Activated T-helper 1 cell treated with anti-CD3 and anti-CD28 coated beads, Interleukin-12 subunit alpha, Interleukin-12 subunit beta, Interleukin-2, Interleukin-4 antibody, amounts not matched to agents 30 ng/mL and 10 ng/mL and 1 ng/mL, durations not matched to agents 14 hours and 24 hours and 36 hours (primary cell): Measurements from ENCODE around the gene MLLT10. TPM values are rescaled to one million over a fixed set of nuclear protein-coding genes. Genes with fewer than 3 reads are reported as not detected.

ENCODE experiments used
- DNase-seq: peaks from one replicate; pipeline ENCODE4 v3.0.0; 2021; ENCODE audit warnings: low spot score
- H3K27ac Mint-ChIP-seq: one replicate; pipeline ENCODE4 v1.8.0; 2021; ENCODE audit warnings: mild to moderate bottlenecking, mixed read lengths
- H3K27me3 Mint-ChIP-seq: one replicate; pipeline ENCODE4 v1.8.0; 2022; ENCODE audit warnings: mild to moderate bottlenecking, moderate library complexity, mixed read lengths; ENCODE audit not compliant: insufficient read depth
- H3K36me3 Mint-ChIP-seq: one replicate; pipeline ENCODE4 v1.8.0; 2021; ENCODE audit warnings: low read depth, mixed read lengths
- H3K4me1 Mint-ChIP-seq: one replicate; pipeline ENCODE4 v1.8.0; 2021; ENCODE audit warnings: low read depth, mixed read lengths
- H3K4me3 Mint-ChIP-seq: one replicate; pipeline ENCODE4 v1.8.0; 2021; ENCODE audit warnings: mild to moderate bottlenecking, moderate library complexity, mixed read lengths
- H3K9me3 Mint-ChIP-seq: one replicate; pipeline ENCODE4 v1.8.0; 2021; ENCODE audit warnings: mixed read lengths
- intact Hi-C: fragments of 100-400 bp; cut with micrococcal nuclease; formaldehyde crosslinking; loops from one replicate; pipeline ENCODE4 v1.15.1; 2024
- total RNA-seq: library from RNA; stranded (reverse); gene quantifications from 2 replicates; pipeline ENCODE4 v1.2.3, GENCODE V29; 2022

The MLLT10 gene
- total RNA-seq, 1 donor from 2014 or later, result 43.1 TPM

GRCh38 chr10:21506351-21506750 lies 27.7 kb upstream of the MLLT10 start:
- intact Hi-C loops, result no loop called here
- H3K27ac Mint-ChIP-seq, result no peak overlapping the region
- H3K36me3 Mint-ChIP-seq, result no peaks in the 10 kb centered on the region
- DNase-seq, result no peak
- H3K27me3 Mint-ChIP-seq, result peaks cover 59% of the 10 kb centered on the region
- H3K9me3 Mint-ChIP-seq, result no peaks in the 10 kb centered on the region
- no peaks in the 10 kb centered on the region for H3K4me1 Mint-ChIP-seq
- H3K4me3 Mint-ChIP-seq, result no peak overlapping the region

GRCh38 chr10:21507150-21507549 lies 26.9 kb upstream of the MLLT10 start:
- Mint-ChIP-seq H3K4me1 (no peaks in the 10 kb centered on the region), H3K27me3 (peaks cover 58% of the 10 kb centered on the region), H3K9me3 (no peaks in the 10 kb centered on the region), H3K27ac (no peak overlapping the region), H3K4me3 (no peak overlapping the region), H3K36me3 (no peaks in the 10 kb centered on the region)
- DNase-seq, result no peak
- intact Hi-C loops, result no loop called here

DNA sequence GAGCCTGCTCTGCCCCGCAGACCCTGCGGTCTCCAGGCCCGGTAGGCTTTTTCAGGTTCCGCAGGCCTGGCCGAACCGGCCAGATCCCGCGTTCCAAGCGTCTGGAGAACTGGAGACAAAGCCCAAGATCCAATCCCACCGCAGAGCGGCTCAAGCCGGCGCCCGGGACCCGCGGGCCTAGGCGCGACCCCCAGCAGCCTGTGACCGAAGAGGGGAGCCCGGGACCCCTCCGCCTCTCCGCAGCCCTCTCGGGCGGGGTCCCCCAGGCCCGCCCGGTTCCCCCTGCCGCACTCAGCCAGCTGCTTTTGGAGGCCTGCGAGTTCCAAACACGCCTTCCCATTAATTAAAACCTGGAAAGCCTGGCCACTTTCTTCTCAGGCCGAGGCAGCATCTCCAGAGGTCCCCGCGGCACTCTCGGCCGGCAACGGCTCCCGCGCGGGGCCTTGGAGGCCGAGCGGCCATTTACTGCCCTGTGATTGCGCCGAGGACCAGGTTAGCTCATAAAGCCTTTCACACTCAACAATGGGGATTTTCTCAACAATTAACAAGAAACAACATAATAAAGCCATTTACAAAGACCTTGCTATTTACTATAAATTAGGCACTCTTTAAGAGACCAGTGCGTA lies 25.2 kb upstream of the MLLT10 start:
- intact Hi-C loops, result no loop called here
- H3K4me3 Mint-ChIP-seq, result no peak overlapping the region
- H3K9me3 Mint-ChIP-seq, result no peaks in the 10 kb centered on the region
- peaks cover 65% of the 10 kb centered on the region for H3K27me3 Mint-ChIP-seq
- H3K36me3 Mint-ChIP-seq, result no peaks in the 10 kb centered on the region
- H3K4me1 Mint-ChIP-seq, result no peaks in the 10 kb centered on the region
- DNase-seq, result no peak
- H3K27ac Mint-ChIP-seq, result no peak overlapping the region

GRCh38 chr10:21509341-21510240 lies 24.4 kb upstream of the MLLT10 start:
- Mint-ChIP-seq H3K27me3 (peaks cover 68% of the 10 kb centered on the region), H3K27ac (no peak overlapping the region), H3K36me3 (no peaks in the 10 kb centered on the region), H3K4me3 (no peak overlapping the region), H3K9me3 (no peaks in the 10 kb centered on the region), H3K4me1 (no peaks in the 10 kb centered on the region)
- intact Hi-C loops, result no loop called here
- DNase-seq, result no peak

DNA sequence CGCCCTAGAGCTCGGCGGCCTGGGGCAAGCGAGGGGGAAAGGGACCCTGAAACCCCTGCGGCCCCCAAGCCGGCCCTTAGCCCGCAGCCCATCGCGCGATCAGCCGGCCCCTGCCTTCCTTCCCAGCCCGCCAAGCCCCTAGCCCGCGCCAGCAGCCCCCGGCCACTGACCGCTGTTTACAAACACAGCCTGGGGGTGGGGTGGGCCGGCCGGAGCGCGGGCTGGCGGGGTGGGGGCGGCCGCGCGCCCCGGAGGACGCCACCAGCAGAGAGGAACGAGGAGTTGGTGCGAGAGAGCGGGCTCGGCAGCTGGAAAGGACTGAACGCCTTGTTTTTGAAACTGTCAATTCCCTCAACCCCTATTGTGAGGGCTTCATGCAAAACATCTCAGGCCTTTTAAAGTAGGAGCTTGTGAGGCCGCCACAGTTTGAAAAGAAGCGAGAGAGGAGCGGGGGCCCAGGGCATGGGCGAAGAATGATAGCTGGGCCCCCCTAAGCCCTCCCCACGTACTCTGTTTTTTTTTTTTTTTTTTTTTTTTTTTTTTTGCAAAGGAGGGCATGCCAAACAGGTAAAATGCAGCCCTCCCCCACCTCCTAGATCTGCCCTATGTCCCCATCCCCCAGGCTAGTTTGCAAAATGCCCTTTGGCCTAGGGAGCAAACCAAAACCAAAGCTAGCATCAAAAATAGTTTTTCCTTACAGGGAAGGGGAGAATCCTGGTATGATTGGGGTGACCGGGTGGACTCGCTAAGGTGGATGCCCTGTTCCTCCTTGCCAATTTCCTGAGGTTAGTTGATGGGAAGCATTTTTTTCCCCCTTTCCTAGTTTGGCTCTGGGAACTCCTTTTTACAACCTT lies 23.6 kb upstream of the MLLT10 start:
- no peak overlapping the region for H3K27ac Mint-ChIP-seq
- no peaks in the 10 kb centered on the region for H3K36me3 Mint-ChIP-seq
- no peak overlapping the region for H3K4me3 Mint-ChIP-seq
- DNase-seq, result no peak
- peaks cover 2% of the 10 kb centered on the region for H3K4me1 Mint-ChIP-seq
- intact Hi-C loops, result no loop called here
- H3K9me3 Mint-ChIP-seq, result no peaks in the 10 kb centered on the region
- H3K27me3 Mint-ChIP-seq, result peaks cover 71% of the 10 kb centered on the region

- peaks cover 9% of the 10 kb centered on the region for H3K4me1 Mint-ChIP-seq
- no peaks in the 10 kb centered on the region for H3K36me3 Mint-ChIP-seq
- no peak for DNase-seq
- no peak overlapping the region for H3K27ac Mint-ChIP-seq
- H3K27me3 Mint-ChIP-seq, result peaks cover 71% of the 10 kb centered on the region
- H3K4me3 Mint-ChIP-seq, result no peak overlapping the region
- no peaks in the 10 kb centered on the region for H3K9me3 Mint-ChIP-seq
- intact Hi-C loops, result no loop called here
These were observed 22.9 kb upstream of the MLLT10 start for GRCh38 chr10:21511095-21511570.

GRCh38 chr10:21511946-21512572 lies 22.0 kb upstream of the MLLT10 start:
- H3K9me3 Mint-ChIP-seq, result no peaks in the 10 kb centered on the region

DNA sequence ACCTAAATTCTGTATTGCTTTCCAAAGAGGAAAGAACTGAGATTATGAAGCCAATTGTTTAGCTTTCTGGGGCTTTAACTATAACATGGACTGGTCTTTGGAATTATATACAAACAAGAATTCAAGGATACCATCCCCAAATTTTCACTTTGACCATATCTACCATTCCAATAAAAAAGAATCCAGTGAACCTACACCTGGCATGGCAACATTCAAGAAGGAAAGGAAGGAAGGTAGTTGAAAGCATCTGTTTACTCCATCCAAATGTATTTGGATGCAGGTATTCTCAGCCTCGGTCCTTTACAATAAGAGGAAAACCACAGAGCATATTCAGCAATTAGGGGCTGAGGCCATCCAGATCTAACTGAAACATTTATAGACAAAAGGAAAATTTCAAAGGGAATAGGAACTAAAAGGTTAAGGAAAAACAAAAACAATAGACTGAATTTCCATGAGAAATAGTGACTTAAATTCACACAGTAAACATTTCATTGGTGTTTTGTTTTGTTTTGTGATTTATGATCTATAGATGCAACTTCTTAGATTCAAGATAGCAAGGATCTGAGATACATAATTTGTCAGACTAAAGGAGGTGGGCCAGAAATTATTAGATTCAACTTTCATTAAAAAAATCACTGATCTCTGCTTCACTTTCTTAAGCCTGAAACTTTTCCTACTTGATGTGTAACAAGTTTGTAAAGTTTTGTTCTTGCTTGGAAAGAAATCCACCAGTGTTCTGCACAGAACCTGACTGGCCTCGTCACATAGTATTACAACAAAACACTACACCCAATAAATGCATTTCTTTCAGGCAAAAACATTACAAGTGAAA lies 21.2 kb upstream of the MLLT10 start:
- peaks cover 2% of the 10 kb centered on the region for H3K36me3 Mint-ChIP-seq
- peaks cover 70% of the 10 kb centered on the region for H3K27me3 Mint-ChIP-seq
- intact Hi-C loops, result no loop called here
- H3K4me3 Mint-ChIP-seq, result no peak overlapping the region
- H3K9me3 Mint-ChIP-seq, result no peaks in the 10 kb centered on the region
- DNase-seq, result no peak
- peaks cover 13% of the 10 kb centered on the region for H3K4me1 Mint-ChIP-seq
- H3K27ac Mint-ChIP-seq, result no peak overlapping the region

More at GRCh38 chr10:21511946-21512572, 22.0 kb upstream of the MLLT10 start:
- no peak overlapping the region for H3K4me3 Mint-ChIP-seq
- no peak for DNase-seq
- peaks cover 69% of the 10 kb centered on the region for H3K27me3 Mint-ChIP-seq
- H3K27ac Mint-ChIP-seq, result no peak overlapping the region
- intact Hi-C loops, result no loop called here
- peaks cover 9% of the 10 kb centered on the region for H3K4me1 Mint-ChIP-seq
- no peaks in the 10 kb centered on the region for H3K36me3 Mint-ChIP-seq

DNA sequence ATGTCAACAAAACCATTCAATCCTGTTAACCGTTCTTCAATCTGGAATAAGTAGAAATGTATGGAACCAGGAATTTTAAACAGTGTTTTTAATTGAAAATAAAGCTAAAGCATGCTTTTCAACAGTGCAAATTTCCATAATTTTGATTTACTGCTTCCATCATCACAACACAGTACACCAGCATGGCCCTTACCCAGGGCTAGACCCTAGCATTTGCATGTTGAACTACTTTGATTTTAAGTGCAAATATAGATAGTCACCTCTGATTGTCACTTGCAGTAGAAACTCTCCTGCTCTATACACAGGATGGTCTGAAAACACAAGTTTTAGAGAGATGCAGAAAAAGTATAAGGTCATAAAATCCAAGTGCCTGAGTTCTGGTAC lies 20.6 kb upstream of the MLLT10 start:
- no peak for DNase-seq
- Mint-ChIP-seq H3K4me1 (peaks cover 19% of the 10 kb centered on the region), H3K36me3 (peaks cover 7% of the 10 kb centered on the region), H3K27me3 (peaks cover 75% of the 10 kb centered on the region), H3K27ac (no peak overlapping the region), H3K9me3 (no peaks in the 10 kb centered on the region), H3K4me3 (no peak overlapping the region)
- intact Hi-C loops, result no loop called here

- no peak overlapping the region for H3K4me3 Mint-ChIP-seq
- peaks cover 28% of the 10 kb centered on the region for H3K4me1 Mint-ChIP-seq
- no peak for DNase-seq
- no peak overlapping the region for H3K27ac Mint-ChIP-seq
- peaks cover 7% of the 10 kb centered on the region for H3K36me3 Mint-ChIP-seq
- intact Hi-C loops, result no loop called here
- H3K27me3 Mint-ChIP-seq, result peaks cover 78% of the 10 kb centered on the region
- no peaks in the 10 kb centered on the region for H3K9me3 Mint-ChIP-seq
These were observed 19.8 kb upstream of the MLLT10 start for GRCh38 chr10:21514129-21514817.

DNA sequence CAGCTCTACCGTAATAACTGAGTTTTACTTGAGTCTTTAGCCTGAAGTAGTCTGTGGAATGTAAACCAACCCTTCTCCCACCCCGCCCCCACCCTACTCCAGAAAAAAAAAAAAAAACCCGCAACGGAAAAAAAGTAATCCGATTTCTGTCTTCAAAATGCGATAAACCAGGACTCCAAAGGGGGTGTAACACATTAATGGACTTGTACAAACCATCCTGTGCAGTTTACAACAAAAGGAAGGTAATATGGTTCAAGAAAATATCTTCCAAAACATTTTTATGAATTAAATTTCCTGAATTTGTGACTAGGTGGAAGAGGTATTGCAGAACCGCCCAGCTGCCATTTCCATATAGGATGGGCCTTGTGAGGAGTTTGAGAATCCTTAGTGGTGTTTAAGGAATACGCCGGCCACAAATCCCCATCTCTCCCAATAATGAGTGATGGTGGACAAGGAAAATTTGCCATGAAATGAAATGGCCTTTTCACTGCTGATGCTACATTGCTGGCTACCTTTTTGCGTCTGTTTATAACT lies 19.1 kb upstream of the MLLT10 start:
- H3K4me3 Mint-ChIP-seq, result no peak overlapping the region
- peaks cover 7% of the 10 kb centered on the region for H3K36me3 Mint-ChIP-seq

More for the DNA sequence above, 19.1 kb upstream of the MLLT10 start:
- intact Hi-C loops, result loop anchor here (5.0 kb wide), 4 partner anchors 217 to 1582 kb away; partner anchors contain the start of gene MSRB2
- Mint-ChIP-seq H3K4me1 (peaks cover 34% of the 10 kb centered on the region), H3K27me3 (peaks cover 83% of the 10 kb centered on the region), H3K9me3 (no peaks in the 10 kb centered on the region), H3K27ac (no peak overlapping the region)
- no peak for DNase-seq
